ENCODE measurements around the gene DOCK11.
"Not testable (repeated sequence)": the region's sequence is repeated elsewhere in the genome, so short reads cannot be mapped to it uniquely, and the experiment has no call there.

Gene DOCK11

GRCh38 chrX:118698516-118699170, 203.0 kb downstream of the DOCK11 start:
- no peak overlapping the region for H3K4me3 ChIP-seq (ENCODE audit: low read depth, low read length)
- no peak overlapping the region for H2AFZ ChIP-seq
- H3K4me1 ChIP-seq: no peaks in the 10 kb centered on the region
- H3K36me3 ChIP-seq (ENCODE audit: control insufficient read depth, insufficient read depth, low read length): no peaks in the 10 kb centered on the region
- H3K27ac ChIP-seq: no peak overlapping the region
- H3K4me2 ChIP-seq (ENCODE audit: low read length): no peak overlapping the region
- no peak for TF ChIP-seq CTCF (IDR thresholded peaks at IDR 0.05)
- H3K79me2 ChIP-seq: no peaks in the 10 kb centered on the region
- H3K27me3 ChIP-seq (ENCODE audit: control insufficient read depth, insufficient read depth, low read length): no peaks in the 10 kb centered on the region
- H3K9me3 ChIP-seq (ENCODE audit: control insufficient read depth, low read length): no peaks in the 10 kb centered on the region
- H3K9ac ChIP-seq: no peak overlapping the region

GRCh38 chrX:118702741-118703140, 207.1 kb downstream of the DOCK11 start:
- Histone ChIP-seq H3K4me1 (no peaks in the 10 kb centered on the region), H3K27me3 (ENCODE audit: control insufficient read depth, insufficient read depth, low read length) (no peaks in the 10 kb centered on the region), H3K4me2 (ENCODE audit: low read length) (no peak overlapping the region), H3K9ac (no peak overlapping the region), H3K4me3 (ENCODE audit: low read depth, low read length) (no peak overlapping the region), H3K79me2 (no peaks in the 10 kb centered on the region), H3K36me3 (ENCODE audit: control insufficient read depth, insufficient read depth, low read length) (no peaks in the 10 kb centered on the region), H3K27ac (no peak overlapping the region), H2AFZ (no peak overlapping the region), H3K9me3 (ENCODE audit: control insufficient read depth, low read length) (no peaks in the 10 kb centered on the region)
- TF ChIP-seq CTCF (IDR thresholded peaks at IDR 0.05): no peak

- Histone ChIP-seq H3K27me3 (ENCODE audit: control insufficient read depth, insufficient read depth, low read length) (no peaks in the 10 kb centered on the region), H3K9me3 (ENCODE audit: control insufficient read depth, low read length) (no peaks in the 10 kb centered on the region), H3K4me1 (no peaks in the 10 kb centered on the region), H3K27ac (no peak overlapping the region), H3K79me2 (no peaks in the 10 kb centered on the region), H3K4me3 (ENCODE audit: low read depth, low read length) (no peak overlapping the region), H2AFZ (no peak overlapping the region), H3K36me3 (ENCODE audit: control insufficient read depth, insufficient read depth, low read length) (no peaks in the 10 kb centered on the region), H3K4me2 (ENCODE audit: low read length) (no peak overlapping the region), H3K9ac (no peak overlapping the region)
- TF ChIP-seq CTCF (IDR thresholded peaks at IDR 0.05): no peak
These were observed 211.1 kb downstream of the DOCK11 start for GRCh38 chrX:118706681-118707080.

- Histone ChIP-seq H3K27me3 (ENCODE audit: control insufficient read depth, insufficient read depth, low read length) (no peaks in the 10 kb centered on the region), H3K27ac (no peak overlapping the region), H3K9ac (no peak overlapping the region), H3K79me2 (no peaks in the 10 kb centered on the region), H3K4me1 (no peaks in the 10 kb centered on the region), H2AFZ (no peak overlapping the region), H3K4me3 (ENCODE audit: low read depth, low read length) (no peak overlapping the region), H3K36me3 (ENCODE audit: control insufficient read depth, insufficient read depth, low read length) (no peaks in the 10 kb centered on the region), H3K9me3 (ENCODE audit: control insufficient read depth, low read length) (no peaks in the 10 kb centered on the region), H3K4me2 (ENCODE audit: low read length) (no peak overlapping the region)
- no peak for TF ChIP-seq CTCF (IDR thresholded peaks at IDR 0.05)
These were observed 218.9 kb downstream of the DOCK11 start for GRCh38 chrX:118714521-118714920.

- not testable (repeated sequence) for H3K9me3 ChIP-seq (ENCODE audit: control insufficient read depth, low read length); H3K79me2 ChIP-seq; H3K4me1 ChIP-seq; H3K27ac ChIP-seq; H3K36me3 ChIP-seq (ENCODE audit: control insufficient read depth, insufficient read depth, low read length); H3K9ac ChIP-seq; H3K4me3 ChIP-seq (ENCODE audit: low read depth, low read length); H2AFZ ChIP-seq; H3K4me2 ChIP-seq (ENCODE audit: low read length); H3K27me3 ChIP-seq (ENCODE audit: control insufficient read depth, insufficient read depth, low read length)
These were observed 220.3 kb downstream of the DOCK11 start for GRCh38 chrX:118715917-118716316.

GRCh38 chrX:118716833-118717232, 221.2 kb downstream of the DOCK11 start:
- H3K36me3 ChIP-seq (ENCODE audit: control insufficient read depth, insufficient read depth, low read length); H3K27me3 ChIP-seq (ENCODE audit: control insufficient read depth, insufficient read depth, low read length); H3K4me3 ChIP-seq (ENCODE audit: low read depth, low read length); H3K79me2 ChIP-seq; H3K9me3 ChIP-seq (ENCODE audit: control insufficient read depth, low read length); H3K4me1 ChIP-seq; H2AFZ ChIP-seq; H3K27ac ChIP-seq; H3K9ac ChIP-seq; H3K4me2 ChIP-seq (ENCODE audit: low read length): not testable (repeated sequence)

All from parathyroid adenoma (tissue), 2 donors.